CD14-positive monocyte (primary cell): Measurements from ENCODE around the gene OR52B4. TPM values are rescaled to one million over a fixed set of nuclear protein-coding genes. Genes with fewer than 3 reads are reported as not detected.

Source experiments
- DNase-seq, 3 donors: peaks; one replicate each; pipeline ENCODE4 v3.0.0-alpha.2; 2011 to 2022
- H2AFZ ChIP-seq: 2 replicates; pipeline ENCODE4 v1.6.0; 2012; ENCODE audit warnings: mild to moderate bottlenecking, low read depth, low read length, inconsistent platforms; ENCODE audit not compliant: insufficient read depth, poor library complexity, severe bottlenecking
- H3K27ac ChIP-seq, 2 donors: 1 replicate in 1 of 2; 2 replicates in 1 of 2; pipeline ENCODE4 v1.5.1; 2012 to 2013; ENCODE audit warnings: low read length in 2 of 2, control low read depth in 1 of 2, inconsistent platforms in 1 of 2, low read depth in 1 of 2, mild to moderate bottlenecking in 1 of 2
- H3K27me3 ChIP-seq, 2 donors: one replicate each; pipeline versions ENCODE4 v1.6.0 to v1.6.1; 2011 to 2013; ENCODE audit warnings: low read length in 2 of 2; ENCODE audit not compliant: control insufficient read depth in 2 of 2, insufficient read depth in 2 of 2
- H3K36me3 ChIP-seq, 2 donors: replicated peaks in 1 of 2; 1 replicate in 1 of 2; 2 replicates in 1 of 2; pipeline versions ENCODE4 v1.5.1 to v1.6.1; 2012 to 2013; ENCODE audit warnings: low read length in 2 of 2, control low read depth in 1 of 2, inconsistent platforms in 1 of 2, mild to moderate bottlenecking in 1 of 2; ENCODE audit not compliant: insufficient read depth in 2 of 2, control insufficient read depth in 1 of 2
- H3K4me1 ChIP-seq, 2 donors: 1 replicate in 1 of 2; 2 replicates in 1 of 2; pipeline versions ENCODE4 v1.5.1 to v1.6.1; 2012 to 2013; ENCODE audit warnings: low read length in 2 of 2, control low read depth in 1 of 2, inconsistent platforms in 1 of 2, mild to moderate bottlenecking in 1 of 2, moderate library complexity in 1 of 2; ENCODE audit not compliant: insufficient read depth in 2 of 2, control insufficient read depth in 1 of 2
- H3K4me2 ChIP-seq: replicated peaks from 2 replicates; pipeline ENCODE3; 2012; ENCODE audit warnings: low read length, moderate library complexity, mild to moderate bottlenecking; ENCODE audit not compliant: poor library complexity, severe bottlenecking; ENCODE audit errors: extremely low read depth
- H3K4me3 ChIP-seq, 3 experiments: fragments of 200-600 bp in 1 of 3; sonication (generic) in 1 of 3; replicated peaks in 1 of 3; 1 replicate in 2 of 3; 2 replicates in 1 of 3; pipeline ENCODE4 v1.5.1; 2011 to 2013; ENCODE audit warnings: low read length in 3 of 3, mild to moderate bottlenecking in 3 of 3, control low read depth in 2 of 3, low read depth in 2 of 3, inconsistent platforms in 1 of 3, moderate library complexity in 1 of 3
- H3K79me2 ChIP-seq: 2 replicates; pipeline ENCODE4 v1.6.0; 2012; ENCODE audit warnings: mild to moderate bottlenecking, control low read depth, inconsistent platforms, low read length, moderate library complexity; ENCODE audit not compliant: insufficient read depth
- H3K9ac ChIP-seq: 2 replicates; pipeline ENCODE4 v1.6.0; 2017; ENCODE audit warnings: low read length, mild to moderate bottlenecking; ENCODE audit not compliant: insufficient read depth, poor library complexity, severe bottlenecking
- H3K9me3 ChIP-seq, 2 donors: replicated peaks in 1 of 2; 1 replicate in 1 of 2; 2 replicates in 1 of 2; pipeline versions ENCODE4 v1.5.1 to v1.6.1; 2012 to 2013; ENCODE audit warnings: low read length in 2 of 2, control low read depth in 1 of 2; ENCODE audit not compliant: control insufficient read depth in 1 of 2, insufficient read depth in 1 of 2
- H4K20me1 ChIP-seq: 2 replicates; pipeline ENCODE4 v1.6.0; 2012; ENCODE audit warnings: mild to moderate bottlenecking, low read length, control low read depth, moderate library complexity; ENCODE audit not compliant: insufficient read depth
- H3K27ac Mint-ChIP-seq, 7 donors: one replicate each; pipeline ENCODE4 v1.8.0; 2020; ENCODE audit warnings: mild to moderate bottlenecking in 7 of 7, mixed read lengths in 7 of 7, moderate library complexity in 6 of 7, inconsistent platforms in 2 of 7
- H3K27me3 Mint-ChIP-seq, 3 donors: one replicate each; pipeline ENCODE4 v1.8.0; 2021 to 2022; ENCODE audit warnings: low read depth in 3 of 3, mild to moderate bottlenecking in 3 of 3, mixed read lengths in 3 of 3, moderate library complexity in 3 of 3, inconsistent platforms in 1 of 3
- H3K36me3 Mint-ChIP-seq, 2 donors: one replicate each; pipeline ENCODE4 v1.8.0; 2020; ENCODE audit warnings: mixed read lengths in 2 of 2, inconsistent platforms in 1 of 2, mild to moderate bottlenecking in 1 of 2
- H3K4me1 Mint-ChIP-seq: one replicate; pipeline ENCODE4 v1.8.0; 2020; ENCODE audit warnings: mild to moderate bottlenecking, mixed read lengths
- H3K4me3 Mint-ChIP-seq, 2 donors: one replicate each; pipeline ENCODE4 v1.8.0; 2020; ENCODE audit warnings: mild to moderate bottlenecking in 2 of 2, mixed read lengths in 2 of 2, moderate library complexity in 1 of 2
- H3K9me3 Mint-ChIP-seq, 7 donors: one replicate each; pipeline ENCODE4 v1.8.0; 2020 to 2022; ENCODE audit warnings: mixed read lengths in 7 of 7, mild to moderate bottlenecking in 6 of 7, moderate library complexity in 6 of 7, inconsistent platforms in 2 of 7
- WGBS: methylation state at CpG from one replicate; pipeline ENCODE4 v1.1.5; 2013; ENCODE audit warnings: missing lambda C conversion rate; ENCODE audit not compliant: insufficient coverage; 5-methylcytosine and 5-hydroxymethylcytosine counted together
- intact Hi-C, 2 donors: fragments of 100-400 bp; cut with micrococcal nuclease; formaldehyde crosslinking; loops; one replicate each; pipeline versions ENCODE4 v1.15.0 to v1.15.1; 2023
- polyA minus RNA-seq: library from RNA; depleted of rRNA, polyadenylated mRNA; stranded (reverse); fragments of >200 nt; gene quantifications from 2 replicates; pipeline ENCODE4 v1.2.3, GENCODE V29; 2012
- polyA plus RNA-seq, 3 donors: library from polyadenylated mRNA; depleted of rRNA in 1 of 3; unstranded in 2 of 3; stranded (reverse) in 1 of 3; fragments of 300-500 nt in 2 of 3; fragments of >200 nt in 1 of 3; fragmentation: Illumina TruSeq in 2 of 3; gene quantifications; 1 replicate in 2 of 3; 2 replicates in 1 of 3; pipeline ENCODE4 v1.2.3, GENCODE V29; 2012 to 2021
- total RNA-seq, 12 experiments: library from RNA in 1 of 12; stranded (reverse) in 1 of 12; fragments of 120-200 nt in 1 of 12; gene quantifications; one replicate each; pipeline ENCODE4 v1.2.4 and lab custom pipeline; 2013 to 2026; ENCODE audit warnings: mixed read lengths in 6 of 12, inconsistent platforms in 1 of 12
- TF ChIP-seq, protein P1 (sequence below): fragments of 200-600 bp; IDR thresholded peaks from one replicate; pipeline ENCODE4 v1.8.0; 2022; ENCODE audit warnings: antibody characterized with exemption, mild to moderate bottlenecking

Gene OR52B4
- total RNA-seq (2013): not detected
- not detected for polyA plus RNA-seq
- polyA minus RNA-seq: 0.24 TPM in 1 of 2 replicates, not detected in the other
- total RNA-seq (lab: John Stamatoyannopoulos, UW): 0 to 0.35 (median 0.05) reads per million in 11 experiments

DNA sequence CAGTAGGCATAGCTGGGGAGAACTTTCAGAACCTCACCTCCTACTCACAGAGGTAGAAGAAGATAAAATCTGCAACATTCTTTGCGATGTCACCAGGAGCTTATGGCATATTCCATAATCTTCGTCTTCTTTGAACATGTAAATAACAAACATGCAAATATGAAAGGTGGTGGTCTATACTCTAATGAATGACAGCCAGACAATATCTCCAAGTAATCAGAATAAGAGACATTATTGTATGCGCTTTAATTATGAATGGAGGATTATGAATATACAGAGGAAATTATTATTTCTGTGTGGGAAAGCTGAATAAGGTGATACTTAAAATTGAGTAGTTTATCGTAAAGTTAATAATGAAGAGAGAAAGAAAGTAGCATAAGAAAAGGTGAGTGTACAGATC is at the start of gene OR52B4:
TSS of gene OR52B4 (minus strand) at position 101 of the 400 bp plus-strand sequence. CDS start at position 10, 91 bp downstream.
- Mint-ChIP-seq H3K27ac (no peak within 1 kb of the TSS), H3K4me3 (no peak within 1 kb of the TSS), H3K36me3 (no peaks in the 10 kb centered on the region), H3K9me3 (peaks cover 0 to 7% (median 3%) of the 10 kb centered on the region in 7 donors), H3K4me1 (peaks cover 8% of the 10 kb centered on the region), H3K27me3 (peaks cover 4 to 5% (median 4%) of the 10 kb centered on the region in 3 donors)
- Histone ChIP-seq H3K4me2 (no peak within 1 kb of the TSS), H3K9ac (no peak within 1 kb of the TSS), H3K36me3 (no peaks in the 10 kb centered on the region), H2AFZ (no peak within 1 kb of the TSS), H3K79me2 (no peaks in the 10 kb centered on the region), H3K4me1 (no peaks in the 10 kb centered on the region), H3K4me3 (no peak within 1 kb of the TSS), H3K27ac (no peak within 1 kb of the TSS), H3K27me3 (no peaks in the 10 kb centered on the region), H3K9me3 (no peaks in the 10 kb centered on the region), H4K20me1 (no peaks in the 10 kb centered on the region)
- 100% methylated on average over 1 of the region's 4 CpGs for WGBS
- TF ChIP-seq, protein P1, sequence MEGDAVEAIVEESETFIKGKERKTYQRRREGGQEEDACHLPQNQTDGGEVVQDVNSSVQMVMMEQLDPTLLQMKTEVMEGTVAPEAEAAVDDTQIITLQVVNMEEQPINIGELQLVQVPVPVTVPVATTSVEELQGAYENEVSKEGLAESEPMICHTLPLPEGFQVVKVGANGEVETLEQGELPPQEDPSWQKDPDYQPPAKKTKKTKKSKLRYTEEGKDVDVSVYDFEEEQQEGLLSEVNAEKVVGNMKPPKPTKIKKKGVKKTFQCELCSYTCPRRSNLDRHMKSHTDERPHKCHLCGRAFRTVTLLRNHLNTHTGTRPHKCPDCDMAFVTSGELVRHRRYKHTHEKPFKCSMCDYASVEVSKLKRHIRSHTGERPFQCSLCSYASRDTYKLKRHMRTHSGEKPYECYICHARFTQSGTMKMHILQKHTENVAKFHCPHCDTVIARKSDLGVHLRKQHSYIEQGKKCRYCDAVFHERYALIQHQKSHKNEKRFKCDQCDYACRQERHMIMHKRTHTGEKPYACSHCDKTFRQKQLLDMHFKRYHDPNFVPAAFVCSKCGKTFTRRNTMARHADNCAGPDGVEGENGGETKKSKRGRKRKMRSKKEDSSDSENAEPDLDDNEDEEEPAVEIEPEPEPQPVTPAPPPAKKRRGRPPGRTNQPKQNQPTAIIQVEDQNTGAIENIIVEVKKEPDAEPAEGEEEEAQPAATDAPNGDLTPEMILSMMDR: no peak
- intact Hi-C loops: no loop called here
- DNase-seq: no peak

DNA sequence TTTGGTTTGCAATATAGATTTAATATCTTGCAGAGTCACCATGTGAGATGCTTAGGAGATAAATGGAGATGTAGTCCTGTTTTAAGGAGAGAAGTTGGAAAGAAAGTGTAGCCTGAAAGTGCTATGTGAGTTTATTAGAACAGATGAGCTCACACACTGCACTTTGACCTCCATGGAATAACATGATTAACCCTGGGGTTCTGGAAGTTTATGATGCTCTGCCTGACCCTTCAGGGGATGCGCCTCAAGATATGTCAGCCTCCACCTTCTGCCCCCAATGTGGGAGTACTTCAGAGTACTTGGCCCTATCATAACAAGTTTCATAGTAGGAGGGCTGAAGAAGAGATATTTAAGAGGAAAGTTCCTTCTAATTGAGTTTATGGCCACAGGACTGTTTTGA is 48.6 kb upstream of the OR52B4 start:
- no CpG with 5 or more reads among the region's 1 CpG for WGBS
- peaks cover 11% of the 10 kb centered on the region for H3K4me1 Mint-ChIP-seq
- Histone ChIP-seq H3K9me3 (no peaks in the 10 kb centered on the region), H3K79me2 (no peaks in the 10 kb centered on the region), H3K9ac (no peak overlapping the region), H3K27me3 (no peaks in the 10 kb centered on the region), H3K4me3 (no peak overlapping the region), H3K27ac (no peak overlapping the region), H3K4me1 (no peaks in the 10 kb centered on the region), H3K36me3 (peaks cover 8 to 44% of the 10 kb centered on the region in 2 donors), H2AFZ (no peak overlapping the region), H4K20me1 (peaks cover 21% of the 10 kb centered on the region), H3K4me2 (no peak overlapping the region)
- DNase-seq: no peak
- TF ChIP-seq, protein P1: no peak
- intact Hi-C loops: no loop called here
- H3K36me3 Mint-ChIP-seq: peaks cover 42 to 54% of the 10 kb centered on the region in 2 donors
- H3K27me3 Mint-ChIP-seq: peaks cover 0 to 2% (median 1%) of the 10 kb centered on the region in 3 donors
- H3K27ac Mint-ChIP-seq: no peak overlapping the region
- H3K4me3 Mint-ChIP-seq: no peak overlapping the region
- peaks cover 0 to 9% (median 2%) of the 10 kb centered on the region in 7 donors for H3K9me3 Mint-ChIP-seq
